ENCODE data around the gene IFNAR1. TPM values are rescaled to one million over a fixed set of nuclear protein-coding genes. Genes with fewer than 3 reads are reported as not detected.

The IFNAR1 gene
- total and polyA plus RNA-seq, 9 of the 15 experiments (the other 6 are each of a cell fraction or from before 2014, with no cell fraction given), result 8.6 to 31.8 (median 14.8) TPM

DNA sequence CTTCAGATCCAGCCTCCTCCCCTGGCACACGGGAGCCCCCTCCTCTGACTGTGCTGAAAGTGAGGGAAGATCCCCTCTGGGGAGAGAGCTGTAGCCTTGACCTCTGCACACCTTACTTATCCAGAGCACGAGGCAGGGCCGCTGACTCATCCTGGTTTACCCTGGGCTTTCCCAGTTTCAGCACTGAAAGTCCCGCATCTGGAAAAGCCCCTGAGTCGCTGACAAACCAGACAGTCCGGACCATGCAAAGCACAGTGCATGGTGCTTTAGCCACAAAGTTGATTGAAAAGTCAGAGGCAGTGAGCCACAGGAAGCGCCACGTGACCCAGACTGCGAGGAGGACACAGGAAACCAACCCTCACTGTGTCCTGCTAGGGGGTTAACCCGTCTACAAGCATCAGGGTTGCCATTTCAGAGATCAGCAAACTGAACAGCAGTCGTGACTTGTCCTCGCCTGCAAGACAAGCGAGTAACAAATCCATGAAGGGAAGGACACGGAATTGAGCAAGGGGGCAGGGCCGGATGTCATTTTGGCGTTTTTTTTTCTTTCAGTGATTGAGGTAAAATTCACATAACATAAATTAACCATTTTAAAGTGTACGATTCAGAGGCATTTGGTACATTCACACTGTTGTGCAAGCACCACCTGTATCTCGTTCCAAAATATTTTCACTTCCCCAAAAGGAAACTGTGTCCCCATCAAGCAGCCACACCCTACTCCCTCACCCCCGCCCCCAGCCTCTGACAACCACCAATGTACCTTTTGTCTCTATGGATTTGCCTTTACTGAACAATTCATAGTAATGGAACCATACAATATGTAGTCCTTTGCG lies 58.5 kb downstream of the IFNAR1 start (continued):
- TF ChIP-seq, protein P1, sequence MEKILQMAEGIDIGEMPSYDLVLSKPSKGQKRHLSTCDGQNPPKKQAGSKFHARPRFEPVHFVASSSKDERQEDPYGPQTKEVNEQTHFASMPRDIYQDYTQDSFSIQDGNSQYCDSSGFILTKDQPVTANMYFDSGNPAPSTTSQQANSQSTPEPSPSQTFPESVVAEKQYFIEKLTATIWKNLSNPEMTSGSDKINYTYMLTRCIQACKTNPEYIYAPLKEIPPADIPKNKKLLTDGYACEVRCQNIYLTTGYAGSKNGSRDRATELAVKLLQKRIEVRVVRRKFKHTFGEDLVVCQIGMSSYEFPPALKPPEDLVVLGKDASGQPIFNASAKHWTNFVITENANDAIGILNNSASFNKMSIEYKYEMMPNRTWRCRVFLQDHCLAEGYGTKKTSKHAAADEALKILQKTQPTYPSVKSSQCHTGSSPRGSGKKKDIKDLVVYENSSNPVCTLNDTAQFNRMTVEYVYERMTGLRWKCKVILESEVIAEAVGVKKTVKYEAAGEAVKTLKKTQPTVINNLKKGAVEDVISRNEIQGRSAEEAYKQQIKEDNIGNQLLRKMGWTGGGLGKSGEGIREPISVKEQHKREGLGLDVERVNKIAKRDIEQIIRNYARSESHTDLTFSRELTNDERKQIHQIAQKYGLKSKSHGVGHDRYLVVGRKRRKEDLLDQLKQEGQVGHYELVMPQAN (IDR thresholded peaks at IDR 0.05; ENCODE audit: borderline replicate concordance), result no peak
- TF ChIP-seq, protein P2, sequence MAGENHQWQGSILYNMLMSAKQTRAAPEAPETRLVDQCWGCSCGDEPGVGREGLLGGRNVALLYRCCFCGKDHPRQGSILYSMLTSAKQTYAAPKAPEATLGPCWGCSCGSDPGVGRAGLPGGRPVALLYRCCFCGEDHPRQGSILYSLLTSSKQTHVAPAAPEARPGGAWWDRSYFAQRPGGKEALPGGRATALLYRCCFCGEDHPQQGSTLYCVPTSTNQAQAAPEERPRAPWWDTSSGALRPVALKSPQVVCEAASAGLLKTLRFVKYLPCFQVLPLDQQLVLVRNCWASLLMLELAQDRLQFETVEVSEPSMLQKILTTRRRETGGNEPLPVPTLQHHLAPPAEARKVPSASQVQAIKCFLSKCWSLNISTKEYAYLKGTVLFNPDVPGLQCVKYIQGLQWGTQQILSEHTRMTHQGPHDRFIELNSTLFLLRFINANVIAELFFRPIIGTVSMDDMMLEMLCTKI (IDR thresholded peaks at IDR 0.05; ENCODE audit: partially characterized antibody), result no peak
- no peak for TF ChIP-seq CBX2 (IDR thresholded peaks at IDR 0.05; ENCODE audit: insufficient read depth, low read length, poor library complexity, severe bottlenecking)
- no peak for TF ChIP-seq MEIS2 (IDR thresholded peaks at IDR 0.05; ENCODE audit: partially characterized antibody)
- TF ChIP-seq NR1H2 (CRISPR knock-in tag; IDR thresholded peaks at IDR 0.05), result no peak
- TF ChIP-seq ZKSCAN3 (CRISPR knock-in tag; IDR thresholded peaks at IDR 0.05), result no peak
- TF ChIP-seq, protein P3, sequence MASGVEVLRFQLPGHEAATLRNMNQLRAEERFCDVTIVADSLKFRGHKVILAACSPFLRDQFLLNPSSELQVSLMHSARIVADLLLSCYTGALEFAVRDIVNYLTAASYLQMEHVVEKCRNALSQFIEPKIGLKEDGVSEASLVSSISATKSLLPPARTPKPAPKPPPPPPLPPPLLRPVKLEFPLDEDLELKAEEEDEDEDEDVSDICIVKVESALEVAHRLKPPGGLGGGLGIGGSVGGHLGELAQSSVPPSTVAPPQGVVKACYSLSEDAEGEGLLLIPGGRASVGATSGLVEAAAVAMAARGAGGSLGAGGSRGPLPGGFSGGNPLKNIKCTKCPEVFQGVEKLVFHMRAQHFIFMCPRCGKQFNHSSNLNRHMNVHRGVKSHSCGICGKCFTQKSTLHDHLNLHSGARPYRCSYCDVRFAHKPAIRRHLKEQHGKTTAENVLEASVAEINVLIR (CRISPR knock-in tag; IDR thresholded peaks at IDR 0.05), result no peak
- TF ChIP-seq, protein P4, sequence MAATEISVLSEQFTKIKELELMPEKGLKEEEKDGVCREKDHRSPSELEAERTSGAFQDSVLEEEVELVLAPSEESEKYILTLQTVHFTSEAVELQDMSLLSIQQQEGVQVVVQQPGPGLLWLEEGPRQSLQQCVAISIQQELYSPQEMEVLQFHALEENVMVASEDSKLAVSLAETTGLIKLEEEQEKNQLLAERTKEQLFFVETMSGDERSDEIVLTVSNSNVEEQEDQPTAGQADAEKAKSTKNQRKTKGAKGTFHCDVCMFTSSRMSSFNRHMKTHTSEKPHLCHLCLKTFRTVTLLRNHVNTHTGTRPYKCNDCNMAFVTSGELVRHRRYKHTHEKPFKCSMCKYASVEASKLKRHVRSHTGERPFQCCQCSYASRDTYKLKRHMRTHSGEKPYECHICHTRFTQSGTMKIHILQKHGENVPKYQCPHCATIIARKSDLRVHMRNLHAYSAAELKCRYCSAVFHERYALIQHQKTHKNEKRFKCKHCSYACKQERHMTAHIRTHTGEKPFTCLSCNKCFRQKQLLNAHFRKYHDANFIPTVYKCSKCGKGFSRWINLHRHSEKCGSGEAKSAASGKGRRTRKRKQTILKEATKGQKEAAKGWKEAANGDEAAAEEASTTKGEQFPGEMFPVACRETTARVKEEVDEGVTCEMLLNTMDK (IDR thresholded peaks at IDR 0.05; ENCODE audit: borderline replicate concordance, insufficient read depth, low read depth, low read length, poor library complexity, severe bottlenecking), result no peak
- peak; percentile 33 for TF ChIP-seq TBP (optimal IDR thresholded peaks at IDR 0.05; ENCODE audit: low read depth, low read length)
- TF ChIP-seq, protein P5, sequence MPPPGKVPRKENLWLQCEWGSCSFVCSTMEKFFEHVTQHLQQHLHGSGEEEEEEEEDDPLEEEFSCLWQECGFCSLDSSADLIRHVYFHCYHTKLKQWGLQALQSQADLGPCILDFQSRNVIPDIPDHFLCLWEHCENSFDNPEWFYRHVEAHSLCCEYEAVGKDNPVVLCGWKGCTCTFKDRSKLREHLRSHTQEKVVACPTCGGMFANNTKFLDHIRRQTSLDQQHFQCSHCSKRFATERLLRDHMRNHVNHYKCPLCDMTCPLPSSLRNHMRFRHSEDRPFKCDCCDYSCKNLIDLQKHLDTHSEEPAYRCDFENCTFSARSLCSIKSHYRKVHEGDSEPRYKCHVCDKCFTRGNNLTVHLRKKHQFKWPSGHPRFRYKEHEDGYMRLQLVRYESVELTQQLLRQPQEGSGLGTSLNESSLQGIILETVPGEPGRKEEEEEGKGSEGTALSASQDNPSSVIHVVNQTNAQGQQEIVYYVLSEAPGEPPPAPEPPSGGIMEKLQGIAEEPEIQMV (tag; conservative IDR thresholded peaks at IDR 0.05; ENCODE audit: low read depth), result 0 out of 2 replicates have a peak, but pooled peaks have one; percentile 5
- TF ChIP-seq ZNF24 (IDR thresholded peaks at IDR 0.05), result no peak
- TF ChIP-seq HOXB6 (CRISPR knock-in tag; IDR thresholded peaks at IDR 0.05; ENCODE audit: borderline replicate concordance), result 0 out of 2 replicates have a peak, but pooled peaks have one; percentile 15
- TF ChIP-seq MTF1 (CRISPR knock-in tag; IDR thresholded peaks at IDR 0.05; ENCODE audit: borderline replicate concordance), result no peak
- TF ChIP-seq, protein P6, sequence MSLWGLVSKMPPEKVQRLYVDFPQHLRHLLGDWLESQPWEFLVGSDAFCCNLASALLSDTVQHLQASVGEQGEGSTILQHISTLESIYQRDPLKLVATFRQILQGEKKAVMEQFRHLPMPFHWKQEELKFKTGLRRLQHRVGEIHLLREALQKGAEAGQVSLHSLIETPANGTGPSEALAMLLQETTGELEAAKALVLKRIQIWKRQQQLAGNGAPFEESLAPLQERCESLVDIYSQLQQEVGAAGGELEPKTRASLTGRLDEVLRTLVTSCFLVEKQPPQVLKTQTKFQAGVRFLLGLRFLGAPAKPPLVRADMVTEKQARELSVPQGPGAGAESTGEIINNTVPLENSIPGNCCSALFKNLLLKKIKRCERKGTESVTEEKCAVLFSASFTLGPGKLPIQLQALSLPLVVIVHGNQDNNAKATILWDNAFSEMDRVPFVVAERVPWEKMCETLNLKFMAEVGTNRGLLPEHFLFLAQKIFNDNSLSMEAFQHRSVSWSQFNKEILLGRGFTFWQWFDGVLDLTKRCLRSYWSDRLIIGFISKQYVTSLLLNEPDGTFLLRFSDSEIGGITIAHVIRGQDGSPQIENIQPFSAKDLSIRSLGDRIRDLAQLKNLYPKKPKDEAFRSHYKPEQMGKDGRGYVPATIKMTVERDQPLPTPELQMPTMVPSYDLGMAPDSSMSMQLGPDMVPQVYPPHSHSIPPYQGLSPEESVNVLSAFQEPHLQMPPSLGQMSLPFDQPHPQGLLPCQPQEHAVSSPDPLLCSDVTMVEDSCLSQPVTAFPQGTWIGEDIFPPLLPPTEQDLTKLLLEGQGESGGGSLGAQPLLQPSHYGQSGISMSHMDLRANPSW (CRISPR knock-in tag; IDR thresholded peaks at IDR 0.05), result no peak
- peak in 1 of 2 experiments; percentile 13; a peak in 1 of 4 replicates for TF ChIP-seq NRF1 (conservative IDR thresholded peaks at IDR 0.05 in 1 of 2, IDR thresholded peaks at IDR 0.05 in 1 of 2)
